ENCODE results near the gene KCNF1.

DNA sequence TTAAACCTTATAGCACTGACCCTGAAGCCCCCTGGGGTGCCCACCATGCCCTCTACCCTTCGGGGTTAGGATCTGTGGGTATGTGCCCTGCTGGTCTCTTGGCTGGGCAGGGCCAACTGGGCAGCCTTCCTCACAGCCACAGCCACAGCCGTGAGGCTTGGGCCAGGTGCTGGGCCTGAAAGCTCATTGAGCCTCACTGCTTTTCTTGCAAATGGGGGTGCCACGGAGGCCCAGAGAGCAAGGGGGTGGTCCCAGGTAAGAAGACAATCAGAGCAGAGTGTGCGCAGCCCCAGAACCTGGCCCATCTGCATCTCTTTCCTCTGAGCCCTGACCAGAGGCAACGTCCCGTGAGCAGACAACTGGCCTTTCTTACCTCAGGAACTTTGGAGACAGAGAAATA is 34.7 kb downstream of the KCNF1 start:
- TF ChIP-seq, protein P1, sequence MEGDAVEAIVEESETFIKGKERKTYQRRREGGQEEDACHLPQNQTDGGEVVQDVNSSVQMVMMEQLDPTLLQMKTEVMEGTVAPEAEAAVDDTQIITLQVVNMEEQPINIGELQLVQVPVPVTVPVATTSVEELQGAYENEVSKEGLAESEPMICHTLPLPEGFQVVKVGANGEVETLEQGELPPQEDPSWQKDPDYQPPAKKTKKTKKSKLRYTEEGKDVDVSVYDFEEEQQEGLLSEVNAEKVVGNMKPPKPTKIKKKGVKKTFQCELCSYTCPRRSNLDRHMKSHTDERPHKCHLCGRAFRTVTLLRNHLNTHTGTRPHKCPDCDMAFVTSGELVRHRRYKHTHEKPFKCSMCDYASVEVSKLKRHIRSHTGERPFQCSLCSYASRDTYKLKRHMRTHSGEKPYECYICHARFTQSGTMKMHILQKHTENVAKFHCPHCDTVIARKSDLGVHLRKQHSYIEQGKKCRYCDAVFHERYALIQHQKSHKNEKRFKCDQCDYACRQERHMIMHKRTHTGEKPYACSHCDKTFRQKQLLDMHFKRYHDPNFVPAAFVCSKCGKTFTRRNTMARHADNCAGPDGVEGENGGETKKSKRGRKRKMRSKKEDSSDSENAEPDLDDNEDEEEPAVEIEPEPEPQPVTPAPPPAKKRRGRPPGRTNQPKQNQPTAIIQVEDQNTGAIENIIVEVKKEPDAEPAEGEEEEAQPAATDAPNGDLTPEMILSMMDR (IDR thresholded peaks at IDR 0.05) = no peak
- no peak for TF ChIP-seq POLR2A (IDR thresholded peaks at IDR 0.05)
